ENCODE measurements around the gene MAP3K3. TPM values are rescaled to one million over a fixed set of nuclear protein-coding genes. Genes with fewer than 3 reads are reported as not detected.

Gene MAP3K3
- total and polyA plus RNA-seq, 4 donors, result 21.9 to 42.6 (median 30.0) TPM

DNA sequence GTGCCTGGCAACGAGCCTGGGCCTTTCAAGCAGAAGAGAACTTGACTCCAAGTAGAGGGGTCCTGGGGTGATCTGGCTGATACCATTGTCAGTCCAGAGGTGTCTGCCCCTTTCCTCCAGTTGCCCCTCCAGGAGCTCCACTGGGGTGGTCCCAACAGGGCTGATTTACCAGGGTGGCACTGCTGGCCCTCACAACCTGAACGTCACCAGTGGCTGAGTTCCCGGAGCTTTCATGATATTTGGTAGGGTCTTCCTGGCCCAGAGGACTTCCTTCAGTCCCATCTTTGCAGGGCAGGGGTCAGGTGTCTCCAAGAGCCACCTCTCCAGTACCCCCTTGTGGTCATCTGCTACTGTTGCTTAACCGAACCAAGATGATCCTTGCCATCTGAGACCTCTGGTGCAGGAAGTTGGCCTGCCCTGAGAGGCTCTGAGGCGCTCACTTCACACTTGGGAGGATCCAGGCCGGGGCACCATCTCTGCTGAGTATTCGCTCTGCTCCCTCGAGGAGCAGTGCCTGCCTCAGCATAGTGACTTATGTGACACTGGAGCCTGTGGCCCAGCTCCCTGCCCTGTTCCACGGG lies 74.3 kb downstream of the MAP3K3 start:
- no peaks in the 10 kb centered on the region for H3K9me3 ChIP-seq (ENCODE audit: control insufficient read depth, insufficient read depth, low read length)
- 74% methylated on average over 9 of the region's 9 CpGs for WGBS (ENCODE audit: insufficient coverage)
- no peaks in the 10 kb centered on the region for H3K27me3 ChIP-seq (ENCODE audit: control insufficient read depth, insufficient read depth, low read length)
- no peak overlapping the region for H3K4me3 ChIP-seq (ENCODE audit: low read depth, low read length)
- peak in 1 of 6 donors; percentile 36 for DNase-seq (ENCODE audit: low read depth in 4 of 6, low spot score in 6 of 6)
- peaks cover 78% of the 10 kb centered on the region for H3K36me3 ChIP-seq (ENCODE audit: control insufficient read depth, insufficient read depth, low read length)
- peaks cover 67% of the 10 kb centered on the region for H3K4me1 ChIP-seq (ENCODE audit: control insufficient read depth, insufficient read depth, low read length)
- no peak overlapping the region for H3K27ac ChIP-seq (ENCODE audit: low read depth, low read length)

DNA sequence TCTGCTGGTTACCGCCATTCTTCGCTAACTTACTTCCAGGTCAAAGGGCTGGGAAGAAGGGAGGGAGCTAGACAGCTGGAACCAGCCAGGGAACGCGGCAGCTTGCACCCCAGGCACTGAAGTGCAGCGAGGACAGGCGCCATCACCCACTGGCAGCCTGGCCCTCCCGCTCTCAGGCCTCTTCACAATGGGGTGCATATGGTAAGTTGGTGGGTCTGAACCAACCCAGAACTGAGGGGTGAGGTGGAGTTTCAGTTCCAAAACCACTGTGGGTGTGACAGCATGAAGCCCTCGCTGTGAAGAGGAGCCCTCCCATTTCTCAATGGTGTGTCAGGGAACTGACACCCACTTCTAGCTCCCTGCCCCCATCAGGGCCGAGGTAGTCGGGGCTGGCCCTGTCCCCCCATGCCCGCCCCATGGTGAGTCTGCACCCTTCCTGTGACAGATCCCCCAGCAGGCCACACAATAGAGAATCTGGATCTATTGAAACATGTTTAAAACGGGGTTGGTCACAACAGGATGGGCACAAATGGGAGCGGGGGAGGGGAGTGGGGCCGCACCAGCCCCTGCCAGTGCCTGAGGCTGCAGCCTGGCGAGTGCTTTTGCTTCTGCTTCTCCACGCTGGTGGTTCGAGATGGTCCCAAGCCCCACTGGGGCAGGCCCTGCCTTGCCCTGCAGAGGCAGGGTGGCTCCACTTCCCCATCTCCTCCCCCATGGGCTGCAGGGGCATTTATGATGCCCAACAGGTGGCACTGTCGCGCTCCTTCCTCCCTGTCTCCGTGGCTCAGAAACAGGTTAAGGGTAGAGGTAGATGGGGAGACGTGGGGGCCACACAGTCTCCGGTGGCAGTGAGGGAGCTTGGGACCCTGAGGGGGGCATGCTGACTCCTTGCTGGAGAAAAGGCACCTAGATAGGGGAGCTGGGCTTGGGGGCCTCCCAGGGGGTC lies 75.4 kb downstream of the MAP3K3 start:
- no peak for DNase-seq (ENCODE audit: low read depth in 4 of 6, low spot score in 6 of 6)
- H3K36me3 ChIP-seq (ENCODE audit: control insufficient read depth, insufficient read depth, low read length), result peaks cover 72% of the 10 kb centered on the region
- H3K4me3 ChIP-seq (ENCODE audit: low read depth, low read length), result peak overlapping the region; percentile 1
- H3K4me1 ChIP-seq (ENCODE audit: control insufficient read depth, insufficient read depth, low read length), result peaks cover 78% of the 10 kb centered on the region
- H3K9me3 ChIP-seq (ENCODE audit: control insufficient read depth, insufficient read depth, low read length), result no peaks in the 10 kb centered on the region
- 57% methylated on average over 18 of the region's 22 CpGs for WGBS (ENCODE audit: insufficient coverage)
- no peaks in the 10 kb centered on the region for H3K27me3 ChIP-seq (ENCODE audit: control insufficient read depth, insufficient read depth, low read length)
- H3K27ac ChIP-seq (ENCODE audit: low read depth, low read length), result peak overlapping the region; percentile 15

DNA sequence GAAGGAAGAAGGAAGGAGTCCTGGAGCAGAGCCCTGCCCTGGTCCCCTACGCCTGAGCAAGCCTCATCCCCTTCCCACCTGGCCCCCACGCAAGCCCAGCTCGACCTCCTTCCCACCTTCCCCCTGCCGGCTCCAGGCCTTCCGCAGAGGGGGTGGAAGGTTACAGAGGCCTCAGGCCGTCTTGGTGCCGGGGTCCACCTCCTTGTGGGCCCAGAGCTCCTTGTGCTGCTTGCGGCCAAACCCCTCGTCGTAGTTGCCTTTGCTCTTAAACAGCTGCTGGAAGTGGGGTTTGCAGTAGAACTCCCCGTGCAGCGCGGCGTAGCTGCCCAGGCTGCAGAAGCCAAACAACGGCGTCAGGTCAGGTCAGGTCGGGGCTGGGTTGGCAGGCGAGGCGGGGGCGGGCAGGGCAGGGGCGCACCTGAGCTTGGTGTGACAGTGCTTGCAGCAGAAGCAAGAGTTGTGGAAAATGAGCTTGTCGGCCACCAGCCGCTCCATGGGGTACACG lies 76.2 kb downstream of the MAP3K3 start:
- Histone ChIP-seq H3K4me1 (ENCODE audit: control insufficient read depth, insufficient read depth, low read length) (peaks cover 78% of the 10 kb centered on the region), H3K4me3 (ENCODE audit: low read depth, low read length) (peak overlapping the region; percentile 54), H3K36me3 (ENCODE audit: control insufficient read depth, insufficient read depth, low read length) (peaks cover 72% of the 10 kb centered on the region), H3K27ac (ENCODE audit: low read depth, low read length) (peak overlapping the region; percentile 81), H3K9me3 (ENCODE audit: control insufficient read depth, insufficient read depth, low read length) (no peaks in the 10 kb centered on the region), H3K27me3 (ENCODE audit: control insufficient read depth, insufficient read depth, low read length) (no peaks in the 10 kb centered on the region)
- DNase-seq (ENCODE audit: low read depth in 4 of 6, low spot score in 6 of 6), result no peak
- WGBS (ENCODE audit: insufficient coverage), result 58% methylated on average over 19 of the region's 24 CpGs

- WGBS (ENCODE audit: insufficient coverage), result 11% methylated on average over 38 of the region's 45 CpGs
- Histone ChIP-seq H3K4me3 (ENCODE audit: low read depth, low read length) (peak overlapping the region; percentile 54), H3K27ac (ENCODE audit: low read depth, low read length) (peak overlapping the region; percentile 81), H3K9me3 (ENCODE audit: control insufficient read depth, insufficient read depth, low read length) (no peaks in the 10 kb centered on the region), H3K27me3 (ENCODE audit: control insufficient read depth, insufficient read depth, low read length) (no peaks in the 10 kb centered on the region), H3K36me3 (ENCODE audit: control insufficient read depth, insufficient read depth, low read length) (peaks cover 72% of the 10 kb centered on the region), H3K4me1 (ENCODE audit: control insufficient read depth, insufficient read depth, low read length) (peaks cover 72% of the 10 kb centered on the region)
- DNase-seq (ENCODE audit: low read depth in 4 of 6, low spot score in 6 of 6), result peak in 2 of 6 donors; percentile 51 to 61
Observed at GRCh38 chr17:63698886-63699637, 76.8 kb downstream of the MAP3K3 start.

GRCh38 chr17:63699638-63700527 lies 77.7 kb downstream of the MAP3K3 start, which contains the start of gene LIMD2:
LIMD2 (minus strand) TSS chr17:63700125; CDS start chr17:63699298, 827 bp downstream.
- Histone ChIP-seq H3K9me3 (ENCODE audit: control insufficient read depth, insufficient read depth, low read length) (no peaks in the 10 kb centered on the region), H3K4me1 (ENCODE audit: control insufficient read depth, insufficient read depth, low read length) (peaks cover 63% of the 10 kb centered on the region), H3K4me3 (ENCODE audit: low read depth, low read length) (peak within 1 kb of the TSS; percentile 54), H3K27ac (ENCODE audit: low read depth, low read length) (peak within 1 kb of the TSS; percentile 81), H3K36me3 (ENCODE audit: control insufficient read depth, insufficient read depth, low read length) (peaks cover 72% of the 10 kb centered on the region), H3K27me3 (ENCODE audit: control insufficient read depth, insufficient read depth, low read length) (no peaks in the 10 kb centered on the region)
- peak in 3 of 6 donors; percentile 54 to 91 (median 90) for DNase-seq (ENCODE audit: low read depth in 4 of 6, low spot score in 6 of 6)
- under 1% methylated on average over 133 of the region's 133 CpGs for WGBS (ENCODE audit: insufficient coverage)

GRCh38 chr17:63700528-63701455 lies 78.6 kb downstream of the MAP3K3 start:
- Histone ChIP-seq H3K27ac (ENCODE audit: low read depth, low read length) (peak overlapping the region; percentile 71), H3K9me3 (ENCODE audit: control insufficient read depth, insufficient read depth, low read length) (no peaks in the 10 kb centered on the region), H3K27me3 (ENCODE audit: control insufficient read depth, insufficient read depth, low read length) (no peaks in the 10 kb centered on the region), H3K4me3 (ENCODE audit: low read depth, low read length) (peak overlapping the region; percentile 45), H3K4me1 (ENCODE audit: control insufficient read depth, insufficient read depth, low read length) (peaks cover 54% of the 10 kb centered on the region), H3K36me3 (ENCODE audit: control insufficient read depth, insufficient read depth, low read length) (peaks cover 73% of the 10 kb centered on the region)
- 3% methylated on average over 88 of the region's 88 CpGs for WGBS (ENCODE audit: insufficient coverage)
- DNase-seq (ENCODE audit: low read depth in 4 of 6, low spot score in 6 of 6), result peak in 2 of 6 donors; percentile 79 to 86

GRCh38 chr17:63701456-63701820 lies 79.2 kb downstream of the MAP3K3 start:
- Histone ChIP-seq H3K36me3 (ENCODE audit: control insufficient read depth, insufficient read depth, low read length) (peaks cover 73% of the 10 kb centered on the region), H3K9me3 (ENCODE audit: control insufficient read depth, insufficient read depth, low read length) (no peaks in the 10 kb centered on the region), H3K4me1 (ENCODE audit: control insufficient read depth, insufficient read depth, low read length) (peaks cover 52% of the 10 kb centered on the region), H3K27me3 (ENCODE audit: control insufficient read depth, insufficient read depth, low read length) (no peaks in the 10 kb centered on the region), H3K4me3 (ENCODE audit: low read depth, low read length) (peak overlapping the region; percentile 45), H3K27ac (ENCODE audit: low read depth, low read length) (peak overlapping the region; percentile 71)
- DNase-seq (ENCODE audit: low read depth in 4 of 6, low spot score in 6 of 6), result no peak
- 50% methylated on average over 9 of the region's 10 CpGs for WGBS (ENCODE audit: insufficient coverage)

All from spinal cord (tissue), 10 donors.